Left ventricle myocardium inferior (tissue), 1 donor: Measurements from ENCODE around the gene TANGO2. TPM values are rescaled to one million over a fixed set of nuclear protein-coding genes. Genes with fewer than 3 reads are reported as not detected.

Source experiments
- DNase-seq: peaks from one replicate; pipeline ENCODE4 v3.0.0-alpha.2; 2020
- H3K27ac ChIP-seq: fragments of 200-600 bp; replicated peaks from 2 replicates; pipeline ENCODE4 v1.8.0; 2021
- H3K27me3 ChIP-seq: fragments of 200-600 bp; 2 replicates; pipeline ENCODE4 v1.8.0; 2021; ENCODE audit warnings: low read depth
- H3K36me3 ChIP-seq: fragments of 200-600 bp; 2 replicates; pipeline ENCODE4 v1.8.0; 2021
- H3K4me1 ChIP-seq: fragments of 200-600 bp; 2 replicates; pipeline ENCODE4 v1.8.0; 2021
- H3K4me3 ChIP-seq: fragments of 200-600 bp; 2 replicates; pipeline ENCODE4 v1.8.0; 2021; ENCODE audit warnings: mild to moderate bottlenecking, moderate library complexity
- H3K9me3 ChIP-seq: fragments of 200-600 bp; replicated peaks from 2 replicates; pipeline ENCODE4 v1.8.0; 2021
- intact Hi-C: fragments of 100-400 bp; cut with micrococcal nuclease; formaldehyde crosslinking; loops from one replicate; pipeline ENCODE4 v1.11.0; 2022
- total RNA-seq: library from RNA; stranded (reverse); fragmentation: NEBNext Ultra II Directional; extraction: Animal tissue kit (Norgen Biotek cat#: 25700); gene quantifications from one replicate; pipeline ENCODE4 v1.2.1, GENCODE V29; 2021
- TF ChIP-seq, protein P1 (sequence below): fragments of 200-600 bp; IDR thresholded peaks from 2 replicates; pipeline ENCODE4 v1.8.0; 2021; ENCODE audit warnings: antibody characterized with exemption, mild to moderate bottlenecking, borderline replicate concordance
- donor health status: DM: no; HTN: yes; CAD: no; lungs with severe emphysema.

TANGO2 gene
- total RNA-seq, 1 donor from 2014 or later, result 71.7 TPM

- intact Hi-C loops, result no loop called here
- no peak overlapping the region for H3K27ac ChIP-seq
- TF ChIP-seq, protein P1, sequence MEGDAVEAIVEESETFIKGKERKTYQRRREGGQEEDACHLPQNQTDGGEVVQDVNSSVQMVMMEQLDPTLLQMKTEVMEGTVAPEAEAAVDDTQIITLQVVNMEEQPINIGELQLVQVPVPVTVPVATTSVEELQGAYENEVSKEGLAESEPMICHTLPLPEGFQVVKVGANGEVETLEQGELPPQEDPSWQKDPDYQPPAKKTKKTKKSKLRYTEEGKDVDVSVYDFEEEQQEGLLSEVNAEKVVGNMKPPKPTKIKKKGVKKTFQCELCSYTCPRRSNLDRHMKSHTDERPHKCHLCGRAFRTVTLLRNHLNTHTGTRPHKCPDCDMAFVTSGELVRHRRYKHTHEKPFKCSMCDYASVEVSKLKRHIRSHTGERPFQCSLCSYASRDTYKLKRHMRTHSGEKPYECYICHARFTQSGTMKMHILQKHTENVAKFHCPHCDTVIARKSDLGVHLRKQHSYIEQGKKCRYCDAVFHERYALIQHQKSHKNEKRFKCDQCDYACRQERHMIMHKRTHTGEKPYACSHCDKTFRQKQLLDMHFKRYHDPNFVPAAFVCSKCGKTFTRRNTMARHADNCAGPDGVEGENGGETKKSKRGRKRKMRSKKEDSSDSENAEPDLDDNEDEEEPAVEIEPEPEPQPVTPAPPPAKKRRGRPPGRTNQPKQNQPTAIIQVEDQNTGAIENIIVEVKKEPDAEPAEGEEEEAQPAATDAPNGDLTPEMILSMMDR, result no peak
- peaks cover 16% of the 10 kb centered on the region for H3K4me1 ChIP-seq
- no peak for DNase-seq
- H3K27me3 ChIP-seq, result no peaks in the 10 kb centered on the region
- H3K36me3 ChIP-seq, result peaks cover 69% of the 10 kb centered on the region
- H3K9me3 ChIP-seq, result no peaks in the 10 kb centered on the region
- no peak overlapping the region for H3K4me3 ChIP-seq
Measured at GRCh38 chr22:19977296-19978243, 43.3 kb upstream of the TANGO2 start.

DNA sequence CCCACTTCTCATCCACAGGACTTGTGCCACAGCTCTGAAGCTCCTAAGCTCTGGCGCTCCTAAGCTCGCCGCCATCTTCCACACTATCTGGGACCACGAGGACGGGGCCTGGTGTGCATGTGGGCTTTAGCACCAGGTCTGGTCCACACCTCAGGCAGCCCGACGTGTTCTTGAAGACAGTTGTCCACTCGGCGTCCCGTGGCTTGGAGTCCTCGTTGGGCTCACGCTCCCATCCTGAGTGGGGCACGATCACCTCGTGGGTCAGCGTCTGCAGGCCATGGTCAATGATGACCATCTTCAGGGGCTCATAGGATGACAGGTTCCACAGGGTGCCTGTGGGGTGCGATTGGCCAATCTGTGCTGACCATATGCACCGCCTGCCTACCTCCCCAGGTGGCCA, 42.2 kb upstream of the TANGO2 start:
- Histone ChIP-seq H3K4me1 (peaks cover 26% of the 10 kb centered on the region), H3K9me3 (no peaks in the 10 kb centered on the region), H3K27me3 (no peaks in the 10 kb centered on the region), H3K27ac (no peak overlapping the region), H3K36me3 (peaks cover 57% of the 10 kb centered on the region), H3K4me3 (no peak overlapping the region)
- DNase-seq, result no peak
- intact Hi-C loops, result no loop called here
- TF ChIP-seq, protein P1, result no peak

- Histone ChIP-seq H3K9me3 (no peaks in the 10 kb centered on the region), H3K27me3 (no peaks in the 10 kb centered on the region), H3K36me3 (peaks cover 57% of the 10 kb centered on the region), H3K4me1 (peaks cover 30% of the 10 kb centered on the region), H3K4me3 (no peak overlapping the region), H3K27ac (no peak overlapping the region)
- TF ChIP-seq, protein P1, result no peak
- intact Hi-C loops, result no loop called here
- no peak for DNase-seq
Measured at GRCh38 chr22:19979712-19980493, 41.0 kb upstream of the TANGO2 start.

DNA sequence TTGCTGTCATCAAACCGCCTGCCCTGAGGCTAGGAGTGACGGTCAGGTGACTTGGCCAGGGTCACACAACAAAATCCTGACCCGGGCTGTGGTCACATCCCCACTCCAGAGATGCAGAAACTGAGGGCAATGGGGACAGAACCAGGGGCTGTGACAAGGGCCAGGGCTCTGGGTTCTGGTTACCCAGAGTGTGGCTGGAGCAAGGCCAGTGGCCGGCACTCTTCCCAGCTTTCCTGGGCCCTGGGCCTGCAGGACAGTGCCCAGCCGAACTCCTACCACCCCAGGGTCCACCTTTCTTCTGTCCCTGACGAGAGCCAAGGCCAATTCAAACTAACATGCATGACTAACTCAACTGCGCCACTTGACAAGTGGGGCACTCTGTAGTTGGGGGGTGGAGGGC, 40.1 kb upstream of the TANGO2 start:
- Histone ChIP-seq H3K36me3 (peaks cover 57% of the 10 kb centered on the region), H3K27ac (no peak overlapping the region), H3K27me3 (no peaks in the 10 kb centered on the region), H3K4me1 (peaks cover 33% of the 10 kb centered on the region), H3K9me3 (no peaks in the 10 kb centered on the region), H3K4me3 (no peak overlapping the region)
- no peak for DNase-seq
- intact Hi-C loops, result no loop called here
- TF ChIP-seq, protein P1, result no peak

- no peaks in the 10 kb centered on the region for H3K27me3 ChIP-seq
- no peak overlapping the region for H3K4me3 ChIP-seq
- peaks cover 39% of the 10 kb centered on the region for H3K4me1 ChIP-seq
- H3K36me3 ChIP-seq, result peaks cover 54% of the 10 kb centered on the region
- TF ChIP-seq, protein P1, result no peak
- H3K9me3 ChIP-seq, result no peaks in the 10 kb centered on the region
- no peak for DNase-seq
- intact Hi-C loops, result no loop called here
- no peak overlapping the region for H3K27ac ChIP-seq
Measured at GRCh38 chr22:19981171-19981960, 39.5 kb upstream of the TANGO2 start.
